ENCODE results near the gene BMPR1B.

The BMPR1B gene

DNA sequence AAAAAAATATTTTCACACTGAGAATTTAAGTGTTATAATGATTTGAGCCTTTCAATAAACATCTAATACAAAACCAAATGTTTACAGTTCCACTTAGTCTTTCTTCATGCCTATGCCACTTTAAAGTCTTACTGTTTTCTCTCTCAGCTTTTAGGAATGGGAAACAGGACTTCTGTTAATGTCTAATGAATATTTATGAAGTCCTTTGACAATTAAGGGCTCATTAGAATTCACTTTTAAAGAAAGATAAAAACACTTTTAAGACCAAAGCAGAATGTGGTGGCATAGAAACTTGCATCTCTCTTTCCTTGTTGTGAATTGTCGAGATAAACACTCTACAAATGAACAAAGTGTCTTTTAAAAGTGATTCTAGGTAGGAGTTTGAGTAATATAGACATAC, 315.9 kb downstream of the BMPR1B start:
- Histone ChIP-seq H3K27ac (ENCODE audit: low read depth, low read length) (no peak overlapping the region), H4K20me1 (ENCODE audit: control insufficient read depth, insufficient read depth, low read depth, low read length) (no peaks in the 10 kb centered on the region), H3K79me2 (ENCODE audit: control insufficient read depth, low read length) (no peaks in the 10 kb centered on the region), H3K27me3 (ENCODE audit: control insufficient read depth, low read length) (no peaks in the 10 kb centered on the region), H3K9me3 (ENCODE audit: control insufficient read depth, insufficient read depth, low read length) (no peaks in the 10 kb centered on the region), H3F3A (ENCODE audit: control insufficient read depth, insufficient read depth) (no peaks in the 10 kb centered on the region), H3K4me3 (ENCODE audit: low read length) (no peak overlapping the region), H3K4me1 (ENCODE audit: control insufficient read depth, low read length) (no peaks in the 10 kb centered on the region), H3K9me2 (replicated peaks; ENCODE audit: control insufficient read depth, low read length) (no peaks in the 10 kb centered on the region), H3K36me3 (ENCODE audit: control insufficient read depth, low read length) (no peaks in the 10 kb centered on the region), H3K4me2 (ENCODE audit: low read length) (no peak overlapping the region)
- TF ChIP-seq, protein P1, sequence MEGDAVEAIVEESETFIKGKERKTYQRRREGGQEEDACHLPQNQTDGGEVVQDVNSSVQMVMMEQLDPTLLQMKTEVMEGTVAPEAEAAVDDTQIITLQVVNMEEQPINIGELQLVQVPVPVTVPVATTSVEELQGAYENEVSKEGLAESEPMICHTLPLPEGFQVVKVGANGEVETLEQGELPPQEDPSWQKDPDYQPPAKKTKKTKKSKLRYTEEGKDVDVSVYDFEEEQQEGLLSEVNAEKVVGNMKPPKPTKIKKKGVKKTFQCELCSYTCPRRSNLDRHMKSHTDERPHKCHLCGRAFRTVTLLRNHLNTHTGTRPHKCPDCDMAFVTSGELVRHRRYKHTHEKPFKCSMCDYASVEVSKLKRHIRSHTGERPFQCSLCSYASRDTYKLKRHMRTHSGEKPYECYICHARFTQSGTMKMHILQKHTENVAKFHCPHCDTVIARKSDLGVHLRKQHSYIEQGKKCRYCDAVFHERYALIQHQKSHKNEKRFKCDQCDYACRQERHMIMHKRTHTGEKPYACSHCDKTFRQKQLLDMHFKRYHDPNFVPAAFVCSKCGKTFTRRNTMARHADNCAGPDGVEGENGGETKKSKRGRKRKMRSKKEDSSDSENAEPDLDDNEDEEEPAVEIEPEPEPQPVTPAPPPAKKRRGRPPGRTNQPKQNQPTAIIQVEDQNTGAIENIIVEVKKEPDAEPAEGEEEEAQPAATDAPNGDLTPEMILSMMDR (IDR thresholded peaks at IDR 0.05; ENCODE audit: low read depth, low read length, poor library complexity, severe bottlenecking): no peak
- TF ChIP-seq EZH2phosphoT487 (IDR thresholded peaks at IDR 0.05; ENCODE audit: borderline replicate concordance, low read length): no peak

DNA sequence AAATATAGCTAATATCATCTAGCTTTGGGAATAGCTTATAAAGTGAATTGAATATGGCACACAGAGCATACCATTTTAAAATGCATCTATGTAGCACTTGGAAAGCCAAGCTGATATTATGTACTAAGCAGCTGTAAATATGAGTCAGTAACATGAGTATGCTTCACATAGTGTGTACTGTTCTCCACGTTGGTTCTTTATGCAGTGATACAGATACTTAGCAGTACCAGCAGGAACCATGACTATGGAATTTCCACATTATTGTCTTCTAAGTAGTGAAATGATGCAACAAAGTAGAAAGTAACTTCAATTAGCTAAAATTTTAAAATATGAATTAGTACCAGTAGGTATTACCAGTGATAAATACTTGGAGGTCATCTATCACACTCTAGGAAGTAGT, 320.1 kb downstream of the BMPR1B start:
- Histone ChIP-seq H3K4me3 (ENCODE audit: low read length) (no peak overlapping the region), H3K9me2 (replicated peaks; ENCODE audit: control insufficient read depth, low read length) (no peaks in the 10 kb centered on the region), H4K20me1 (ENCODE audit: control insufficient read depth, insufficient read depth, low read depth, low read length) (no peaks in the 10 kb centered on the region), H3K4me1 (ENCODE audit: control insufficient read depth, low read length) (no peaks in the 10 kb centered on the region), H3K79me2 (ENCODE audit: control insufficient read depth, low read length) (no peaks in the 10 kb centered on the region), H3K27ac (ENCODE audit: low read depth, low read length) (no peak overlapping the region), H3K27me3 (ENCODE audit: control insufficient read depth, low read length) (no peaks in the 10 kb centered on the region), H3K4me2 (ENCODE audit: low read length) (no peak overlapping the region), H3K9me3 (ENCODE audit: control insufficient read depth, insufficient read depth, low read length) (no peaks in the 10 kb centered on the region), H3F3A (ENCODE audit: control insufficient read depth, insufficient read depth) (no peaks in the 10 kb centered on the region), H3K36me3 (ENCODE audit: control insufficient read depth, low read length) (no peaks in the 10 kb centered on the region)
- no peak for TF ChIP-seq EZH2phosphoT487 (IDR thresholded peaks at IDR 0.05; ENCODE audit: borderline replicate concordance, low read length)
- TF ChIP-seq, protein P1 (IDR thresholded peaks at IDR 0.05; ENCODE audit: low read depth, low read length, poor library complexity, severe bottlenecking): no peak

DNA sequence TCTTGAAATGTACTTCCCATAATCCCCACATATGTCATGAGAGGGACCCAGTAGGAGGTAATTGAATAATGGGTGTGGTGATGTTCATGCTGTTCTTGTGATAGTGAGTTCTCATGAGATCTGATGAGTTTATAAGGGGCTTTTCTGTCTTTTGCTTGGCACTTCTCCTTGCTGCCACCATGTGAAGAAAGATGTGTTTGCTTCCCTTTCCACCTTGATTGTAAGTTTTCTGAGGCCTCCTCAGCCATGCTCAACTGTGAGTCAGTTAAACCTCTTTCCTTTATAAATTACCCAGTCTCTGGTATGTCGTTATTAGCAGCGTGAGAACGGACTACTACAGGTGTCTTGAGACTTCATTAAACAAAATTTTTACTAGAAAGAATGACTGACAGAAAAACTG, 323.2 kb downstream of the BMPR1B start:
- Histone ChIP-seq H4K20me1 (ENCODE audit: control insufficient read depth, insufficient read depth, low read depth, low read length) (no peaks in the 10 kb centered on the region), H3K27me3 (ENCODE audit: control insufficient read depth, low read length) (peaks cover 3% of the 10 kb centered on the region; the same call in 1 of the 2 replicates), H3K4me3 (ENCODE audit: low read length) (no peak overlapping the region), H3K79me2 (ENCODE audit: control insufficient read depth, low read length) (no peaks in the 10 kb centered on the region), H3K9me3 (ENCODE audit: control insufficient read depth, insufficient read depth, low read length) (no peaks in the 10 kb centered on the region), H3K36me3 (ENCODE audit: control insufficient read depth, low read length) (no peaks in the 10 kb centered on the region), H3K9me2 (replicated peaks; ENCODE audit: control insufficient read depth, low read length) (no peaks in the 10 kb centered on the region), H3K27ac (ENCODE audit: low read depth, low read length) (no peak overlapping the region), H3F3A (ENCODE audit: control insufficient read depth, insufficient read depth) (no peaks in the 10 kb centered on the region), H3K4me1 (ENCODE audit: control insufficient read depth, low read length) (no peaks in the 10 kb centered on the region), H3K4me2 (ENCODE audit: low read length) (no peak overlapping the region)
- no peak for TF ChIP-seq EZH2phosphoT487 (IDR thresholded peaks at IDR 0.05; ENCODE audit: borderline replicate concordance, low read length)
- TF ChIP-seq, protein P1 (IDR thresholded peaks at IDR 0.05; ENCODE audit: low read depth, low read length, poor library complexity, severe bottlenecking): no peak

DNA sequence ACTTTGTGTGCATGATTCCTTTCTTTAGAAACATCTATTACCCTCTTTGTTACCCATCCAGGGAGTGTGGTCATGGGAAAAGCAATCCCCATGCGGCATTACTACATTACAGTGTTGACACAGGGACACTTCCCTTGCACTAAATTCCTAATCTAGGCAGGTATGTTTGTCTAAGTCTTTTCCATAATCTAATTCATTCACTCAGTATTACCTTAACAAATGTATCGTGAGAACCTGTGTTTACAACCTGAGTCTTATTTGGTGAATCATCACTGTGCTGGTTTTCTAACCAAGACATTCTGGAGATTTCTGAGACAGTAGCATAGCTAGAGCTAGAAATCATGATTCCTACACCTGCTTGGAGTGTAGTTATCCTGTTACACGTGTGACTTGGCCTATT, 326.8 kb downstream of the BMPR1B start:
- H3K4me1 ChIP-seq (ENCODE audit: control insufficient read depth, low read length): no peaks in the 10 kb centered on the region
- no peaks in the 10 kb centered on the region for H3K36me3 ChIP-seq (ENCODE audit: control insufficient read depth, low read length)
- H3K9me3 ChIP-seq (ENCODE audit: control insufficient read depth, insufficient read depth, low read length): no peaks in the 10 kb centered on the region
- no peak overlapping the region for H3K4me2 ChIP-seq (ENCODE audit: low read length)
- peaks cover 3% of the 10 kb centered on the region; the same call in 1 of the 2 replicates for H3K27me3 ChIP-seq (ENCODE audit: control insufficient read depth, low read length)
- H3F3A ChIP-seq (ENCODE audit: control insufficient read depth, insufficient read depth): no peaks in the 10 kb centered on the region
- H3K9me2 ChIP-seq (replicated peaks; ENCODE audit: control insufficient read depth, low read length): no peaks in the 10 kb centered on the region
- no peaks in the 10 kb centered on the region for H3K79me2 ChIP-seq (ENCODE audit: control insufficient read depth, low read length)
- no peaks in the 10 kb centered on the region for H4K20me1 ChIP-seq (ENCODE audit: control insufficient read depth, insufficient read depth, low read depth, low read length)
- TF ChIP-seq EZH2phosphoT487 (IDR thresholded peaks at IDR 0.05; ENCODE audit: borderline replicate concordance, low read length): no peak
- TF ChIP-seq, protein P1 (IDR thresholded peaks at IDR 0.05; ENCODE audit: low read depth, low read length, poor library complexity, severe bottlenecking): no peak
- no peak overlapping the region for H3K27ac ChIP-seq (ENCODE audit: low read depth, low read length)
- no peak overlapping the region for H3K4me3 ChIP-seq (ENCODE audit: low read length)

All from DOHH2 (cell line).